IPS DF 19.7 (cell line): ENCODE data around the gene KLHL29.

ENCODE experiments used
- DNase-seq: peaks from one replicate; pipeline ENCODE4 v3.0.0-alpha.2; 2013; ENCODE audit warnings: low read depth, low spot score

Gene KLHL29

GRCh38 chr2:23531280-23531679, 146.3 kb downstream of the KLHL29 start:
- no peak for DNase-seq

GRCh38 chr2:23531881-23532280, 146.9 kb downstream of the KLHL29 start:
- no peak for DNase-seq

GRCh38 chr2:23532391-23533337, 147.7 kb downstream of the KLHL29 start:
- DNase-seq = no peak

- DNase-seq = no peak
Measured at GRCh38 chr2:23533338-23533695, 148.3 kb downstream of the KLHL29 start.

GRCh38 chr2:23534771-23535170, 149.8 kb downstream of the KLHL29 start:
- no peak for DNase-seq

- DNase-seq = no peak
Measured at GRCh38 chr2:23536326-23536725, 151.3 kb downstream of the KLHL29 start.

GRCh38 chr2:23537991-23538390, 153.0 kb downstream of the KLHL29 start:
- no peak for DNase-seq

- DNase-seq = no peak
Measured at GRCh38 chr2:23538566-23538965, 153.6 kb downstream of the KLHL29 start.

GRCh38 chr2:23540804-23541360, 155.9 kb downstream of the KLHL29 start:
- no peak for DNase-seq

- DNase-seq = no peak
Measured at GRCh38 chr2:23541503-23542229, 156.7 kb downstream of the KLHL29 start.

GRCh38 chr2:23542230-23542789, 157.3 kb downstream of the KLHL29 start:
- no peak for DNase-seq

- DNase-seq = no peak
Measured at GRCh38 chr2:23543302-23543701, 158.3 kb downstream of the KLHL29 start.

GRCh38 chr2:23543728-23544127, 158.7 kb downstream of the KLHL29 start:
- DNase-seq = no peak

- no peak for DNase-seq
Measured at GRCh38 chr2:23544589-23545295, 159.8 kb downstream of the KLHL29 start.

- no peak for DNase-seq
Measured at GRCh38 chr2:23545396-23545795, 160.4 kb downstream of the KLHL29 start.

- DNase-seq = no peak
Measured at GRCh38 chr2:23545811-23546210, 160.8 kb downstream of the KLHL29 start.

- no peak for DNase-seq
Measured at GRCh38 chr2:23546913-23547312, 161.9 kb downstream of the KLHL29 start.

GRCh38 chr2:23547725-23548124, 162.7 kb downstream of the KLHL29 start:
- no peak for DNase-seq

GRCh38 chr2:23548143-23548769, 163.3 kb downstream of the KLHL29 start:
- DNase-seq = no peak

GRCh38 chr2:23549051-23549450, 164.1 kb downstream of the KLHL29 start:
- DNase-seq = no peak
